Left ventricle myocardium inferior (tissue), 1 donor: ENCODE measurements around the gene NKAP. TPM values are rescaled to one million over a fixed set of nuclear protein-coding genes. Genes with fewer than 3 reads are reported as not detected.
"Not testable (repeated sequence)": the region's sequence is repeated elsewhere in the genome, so short reads cannot be mapped to it uniquely, and the experiment has no call there.

Experiments
- DNase-seq: peaks from one replicate; pipeline ENCODE4 v3.0.0-alpha.2; 2020
- H3K27ac ChIP-seq: fragments of 200-600 bp; replicated peaks from 2 replicates; pipeline ENCODE4 v1.8.0; 2021
- H3K27me3 ChIP-seq: fragments of 200-600 bp; 2 replicates; pipeline ENCODE4 v1.8.0; 2021; ENCODE audit warnings: low read depth
- H3K36me3 ChIP-seq: fragments of 200-600 bp; 2 replicates; pipeline ENCODE4 v1.8.0; 2021
- H3K4me1 ChIP-seq: fragments of 200-600 bp; 2 replicates; pipeline ENCODE4 v1.8.0; 2021
- H3K4me3 ChIP-seq: fragments of 200-600 bp; 2 replicates; pipeline ENCODE4 v1.8.0; 2021; ENCODE audit warnings: mild to moderate bottlenecking, moderate library complexity
- H3K9me3 ChIP-seq: fragments of 200-600 bp; replicated peaks from 2 replicates; pipeline ENCODE4 v1.8.0; 2021
- intact Hi-C: fragments of 100-400 bp; cut with micrococcal nuclease; formaldehyde crosslinking; loops from one replicate; pipeline ENCODE4 v1.11.0; 2022
- total RNA-seq: library from RNA; stranded (reverse); fragmentation: NEBNext Ultra II Directional; extraction: Animal tissue kit (Norgen Biotek cat#: 25700); gene quantifications from one replicate; pipeline ENCODE4 v1.2.1, GENCODE V29; 2021
- TF ChIP-seq, protein P1 (sequence below): fragments of 200-600 bp; IDR thresholded peaks from 2 replicates; pipeline ENCODE4 v1.8.0; 2021; ENCODE audit warnings: antibody characterized with exemption, mild to moderate bottlenecking, borderline replicate concordance
- donor health status: DM: no; HTN: yes; CAD: no; lungs with severe emphysema.

Gene NKAP
- total RNA-seq, 1 donor from 2014 or later, result 5.0 TPM

DNA sequence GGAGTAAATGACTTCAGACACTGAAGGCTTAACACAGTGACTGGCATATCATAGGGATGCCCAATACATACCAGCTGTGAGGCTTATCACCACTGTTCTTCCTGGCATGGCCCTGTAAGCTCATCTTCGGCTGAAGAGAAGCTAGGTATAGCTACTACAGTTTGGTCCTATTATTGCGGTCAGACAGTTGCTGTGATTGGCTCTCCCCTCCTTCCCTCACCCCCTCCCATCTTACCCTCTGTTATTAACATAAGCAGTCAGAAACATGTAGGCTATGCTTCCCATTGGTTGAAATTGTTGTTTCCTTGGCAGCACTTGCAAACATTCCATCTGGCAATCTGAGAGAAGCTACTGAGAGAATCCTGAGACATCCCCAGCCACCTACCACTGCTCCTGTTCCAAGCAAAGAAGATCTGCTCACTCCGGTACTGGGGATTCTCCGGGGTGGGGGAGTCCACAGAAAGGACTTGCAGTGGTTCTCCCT is 47.7 kb downstream of the NKAP start, which contains the start of gene AKAP14:
Gene AKAP14, plus strand, starts transcription at position 51 of the 484 bp plus-strand sequence. CDS start 7,331 bp downstream, outside the sequence.
- Histone ChIP-seq H3K36me3 (no peaks in the 10 kb centered on the region), H3K27ac (no peak within 1 kb of the TSS), H3K4me3 (no peak within 1 kb of the TSS), H3K27me3 (no peaks in the 10 kb centered on the region), H3K4me1 (no peaks in the 10 kb centered on the region), H3K9me3 (no peaks in the 10 kb centered on the region)
- intact Hi-C loops, result no loop called here
- TF ChIP-seq, protein P1, sequence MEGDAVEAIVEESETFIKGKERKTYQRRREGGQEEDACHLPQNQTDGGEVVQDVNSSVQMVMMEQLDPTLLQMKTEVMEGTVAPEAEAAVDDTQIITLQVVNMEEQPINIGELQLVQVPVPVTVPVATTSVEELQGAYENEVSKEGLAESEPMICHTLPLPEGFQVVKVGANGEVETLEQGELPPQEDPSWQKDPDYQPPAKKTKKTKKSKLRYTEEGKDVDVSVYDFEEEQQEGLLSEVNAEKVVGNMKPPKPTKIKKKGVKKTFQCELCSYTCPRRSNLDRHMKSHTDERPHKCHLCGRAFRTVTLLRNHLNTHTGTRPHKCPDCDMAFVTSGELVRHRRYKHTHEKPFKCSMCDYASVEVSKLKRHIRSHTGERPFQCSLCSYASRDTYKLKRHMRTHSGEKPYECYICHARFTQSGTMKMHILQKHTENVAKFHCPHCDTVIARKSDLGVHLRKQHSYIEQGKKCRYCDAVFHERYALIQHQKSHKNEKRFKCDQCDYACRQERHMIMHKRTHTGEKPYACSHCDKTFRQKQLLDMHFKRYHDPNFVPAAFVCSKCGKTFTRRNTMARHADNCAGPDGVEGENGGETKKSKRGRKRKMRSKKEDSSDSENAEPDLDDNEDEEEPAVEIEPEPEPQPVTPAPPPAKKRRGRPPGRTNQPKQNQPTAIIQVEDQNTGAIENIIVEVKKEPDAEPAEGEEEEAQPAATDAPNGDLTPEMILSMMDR, result no peak
- DNase-seq, result no peak

DNA sequence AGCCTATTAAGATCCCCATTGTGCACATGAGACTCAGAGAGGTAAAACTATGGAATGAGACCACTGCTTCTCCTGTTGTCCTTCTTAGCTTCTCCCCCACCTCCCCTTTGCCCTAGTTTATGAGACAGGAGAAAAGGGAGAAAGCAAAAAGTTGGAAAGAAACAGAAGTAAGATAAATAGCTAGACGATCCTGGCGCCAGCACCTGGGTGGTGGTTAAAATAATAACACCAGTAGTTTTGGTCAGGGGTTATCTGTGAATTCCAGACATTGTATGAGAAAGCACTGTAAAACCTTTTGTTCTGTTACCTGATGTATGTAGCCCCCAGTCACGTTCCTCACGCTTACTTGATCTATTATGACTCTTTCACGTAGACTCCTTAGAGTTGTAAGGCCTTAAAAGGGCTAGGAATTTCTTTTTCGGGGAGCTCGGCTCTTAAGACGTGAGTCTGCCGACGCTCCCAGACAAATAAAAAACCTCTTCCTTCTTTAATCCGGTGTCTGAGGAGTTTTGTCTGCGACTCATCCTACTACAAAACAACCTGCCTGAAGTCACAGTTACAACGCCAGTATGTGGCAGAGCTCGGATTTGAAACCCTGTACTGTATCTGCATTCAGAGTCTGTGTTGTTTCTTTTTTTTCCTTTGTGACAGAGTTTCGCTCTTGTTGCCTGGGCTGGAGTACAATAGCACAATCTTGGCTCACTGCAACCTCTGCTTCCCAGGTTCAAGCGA is 51.4 kb downstream of the NKAP start:
- intact Hi-C loops, H3K4me3 ChIP-seq, H3K27me3 ChIP-seq, DNase-seq, H3K36me3 ChIP-seq, H3K9me3 ChIP-seq, H3K27ac ChIP-seq, H3K4me1 ChIP-seq: not testable (repeated sequence)

DNA sequence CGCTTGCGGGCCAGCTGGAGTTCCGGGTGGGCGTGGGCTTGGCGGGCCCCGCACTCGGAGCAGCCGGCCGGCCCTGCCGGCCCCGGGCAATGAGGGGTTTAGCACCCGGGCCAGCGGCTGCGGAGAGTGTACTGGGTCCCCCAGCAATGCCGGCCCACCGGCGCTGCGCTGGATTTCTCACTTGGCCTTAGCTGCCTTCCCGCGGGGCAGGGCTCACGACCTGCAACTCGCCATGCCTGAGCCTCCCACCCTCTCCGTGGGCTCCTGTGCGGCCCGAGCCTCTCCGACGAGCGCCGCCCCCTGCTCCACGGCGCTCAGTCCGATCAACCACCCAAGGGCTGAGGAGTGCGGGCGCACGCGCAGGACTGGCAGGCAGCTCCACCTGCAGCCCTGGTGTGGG is 52.9 kb downstream of the NKAP start:
- H3K27me3 ChIP-seq, H3K27ac ChIP-seq, H3K9me3 ChIP-seq, H3K4me1 ChIP-seq, H3K4me3 ChIP-seq, intact Hi-C loops, DNase-seq, H3K36me3 ChIP-seq: not testable (repeated sequence)

DNA sequence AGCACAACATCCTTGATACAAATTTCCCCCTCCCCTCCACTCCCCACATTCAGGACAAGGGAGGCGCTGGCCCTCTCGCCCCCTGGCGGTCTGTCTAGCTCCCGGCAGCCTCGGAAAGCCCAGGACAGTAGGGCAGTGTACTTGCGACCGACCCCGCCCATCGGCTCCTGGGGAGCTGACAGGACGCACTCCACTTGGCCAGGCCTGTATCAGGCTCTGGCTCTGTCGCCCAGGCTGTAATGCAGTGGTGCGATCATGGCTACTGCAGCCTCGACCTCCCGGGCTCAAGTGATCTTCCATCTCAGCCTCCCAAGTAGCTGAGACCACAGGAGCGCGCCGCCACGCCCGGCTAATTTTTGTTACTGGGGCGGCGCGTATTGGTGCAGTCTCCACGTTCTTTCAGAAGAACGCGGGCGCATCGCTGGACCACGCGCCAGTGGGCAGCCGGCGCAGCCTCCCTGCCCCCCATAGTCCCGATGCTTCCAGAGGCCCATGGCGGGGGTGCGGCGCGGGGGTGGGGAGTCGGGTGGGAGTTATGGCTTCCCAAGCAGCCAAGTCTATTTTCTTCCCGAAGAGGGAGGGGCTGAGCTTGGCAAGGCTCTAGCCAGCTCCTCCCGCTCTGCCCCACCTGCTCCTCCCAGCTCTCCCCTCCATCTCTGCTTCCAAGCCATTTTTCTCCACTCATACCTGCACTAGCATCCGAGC is 55.7 kb downstream of the NKAP start:
- TF ChIP-seq, protein P1, result peak; percentile 59
- DNase-seq, result peak; percentile 62
- intact Hi-C loops, result no loop called here
- H3K36me3 ChIP-seq, result no peaks in the 10 kb centered on the region
- H3K4me1 ChIP-seq, result peaks cover 2% of the 10 kb centered on the region
- peak overlapping the region; percentile 56 for H3K4me3 ChIP-seq
- H3K9me3 ChIP-seq, result no peaks in the 10 kb centered on the region
- H3K27ac ChIP-seq, result no peak overlapping the region
- no peaks in the 10 kb centered on the region for H3K27me3 ChIP-seq

DNA sequence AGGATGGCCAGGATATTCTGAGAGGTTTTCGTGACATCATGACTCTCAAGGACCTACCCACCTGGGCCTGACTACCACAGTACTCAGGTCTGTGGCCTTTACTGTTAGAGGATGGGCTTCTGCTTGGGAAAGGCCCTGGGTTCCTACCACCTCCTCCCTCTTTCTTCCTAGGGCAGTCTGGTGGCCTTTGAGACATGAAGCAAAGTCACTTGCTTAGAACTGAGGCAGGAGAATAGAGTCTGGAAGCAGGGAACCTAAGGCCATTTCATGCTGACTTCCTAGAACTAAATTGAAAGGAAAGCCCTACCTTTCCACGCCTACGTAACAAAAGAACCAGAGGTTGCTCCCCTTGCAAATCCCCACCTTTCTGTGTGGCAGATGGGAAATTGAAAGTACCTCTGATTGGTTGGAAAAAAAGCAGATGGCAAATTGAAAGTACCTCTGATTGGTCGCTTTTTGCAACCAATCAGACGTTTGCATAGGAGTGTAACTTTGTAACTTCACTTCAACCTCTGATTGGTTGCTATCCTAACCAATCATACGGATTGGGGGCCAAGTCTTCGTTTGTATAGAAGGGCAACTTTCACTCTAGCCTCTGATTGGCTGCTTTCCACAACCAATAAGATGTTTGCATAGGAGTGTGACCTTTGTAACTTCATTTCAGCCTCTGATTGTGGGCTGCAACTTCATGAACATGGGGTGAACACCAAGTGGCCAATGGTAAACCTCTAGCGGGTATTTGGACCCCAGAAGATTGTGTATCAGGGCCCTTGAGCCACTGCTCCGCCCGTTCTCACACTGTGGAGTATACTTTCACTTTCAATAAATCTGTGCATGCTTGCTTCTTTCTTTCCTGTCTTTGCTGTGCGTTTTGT is 57.8 kb downstream of the NKAP start:
- Histone ChIP-seq H3K4me1 (peaks cover 2% of the 10 kb centered on the region), H3K9me3 (no peaks in the 10 kb centered on the region), H3K36me3 (no peaks in the 10 kb centered on the region), H3K4me3 (no peak overlapping the region), H3K27me3 (no peaks in the 10 kb centered on the region), H3K27ac (no peak overlapping the region)
- no peak for DNase-seq
- TF ChIP-seq, protein P1, result no peak
- intact Hi-C loops, result no loop called here
